T-helper 2 cell treated with Interferon-gamma antibody and Interleukin-4, amounts not matched to agents 100 ng/mL and 5 ng/mL, for 36 hours (primary cell): ENCODE data around the gene GADD45A. TPM values are rescaled to one million over a fixed set of nuclear protein-coding genes. Genes with fewer than 3 reads are reported as not detected.

ENCODE experiments used
- intact Hi-C: fragments of 100-400 bp; cut with micrococcal nuclease; formaldehyde crosslinking; loops from one replicate; pipeline ENCODE4 v1.15.1; 2023
- total RNA-seq: library from RNA; stranded (reverse); gene quantifications from 2 replicates; pipeline ENCODE4 v1.2.3, GENCODE V29; 2022

The GADD45A gene
- total RNA-seq, 1 donor from 2014 or later: 20.7 TPM

DNA sequence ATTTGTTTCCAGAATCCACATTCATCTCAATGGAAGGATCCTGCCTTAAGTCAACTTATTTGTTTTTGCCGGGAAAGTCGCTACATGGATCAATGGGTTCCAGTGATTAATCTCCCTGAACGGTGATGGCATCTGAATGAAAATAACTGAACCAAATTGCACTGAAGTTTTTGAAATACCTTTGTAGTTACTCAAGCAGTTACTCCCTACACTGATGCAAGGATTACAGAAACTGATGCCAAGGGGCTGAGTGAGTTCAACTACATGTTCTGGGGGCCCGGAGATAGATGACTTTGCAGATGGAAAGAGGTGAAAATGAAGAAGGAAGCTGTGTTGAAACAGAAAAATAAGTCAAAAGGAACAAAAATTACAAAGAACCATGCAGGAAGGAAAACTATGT is 2.6 kb downstream of the GADD45A start:
- intact Hi-C loops: loop anchor here (2.0 to 10.0 kb wide), 5 partner anchors 125 to 635 kb away; no protein-coding TSS in a partner anchor

DNA sequence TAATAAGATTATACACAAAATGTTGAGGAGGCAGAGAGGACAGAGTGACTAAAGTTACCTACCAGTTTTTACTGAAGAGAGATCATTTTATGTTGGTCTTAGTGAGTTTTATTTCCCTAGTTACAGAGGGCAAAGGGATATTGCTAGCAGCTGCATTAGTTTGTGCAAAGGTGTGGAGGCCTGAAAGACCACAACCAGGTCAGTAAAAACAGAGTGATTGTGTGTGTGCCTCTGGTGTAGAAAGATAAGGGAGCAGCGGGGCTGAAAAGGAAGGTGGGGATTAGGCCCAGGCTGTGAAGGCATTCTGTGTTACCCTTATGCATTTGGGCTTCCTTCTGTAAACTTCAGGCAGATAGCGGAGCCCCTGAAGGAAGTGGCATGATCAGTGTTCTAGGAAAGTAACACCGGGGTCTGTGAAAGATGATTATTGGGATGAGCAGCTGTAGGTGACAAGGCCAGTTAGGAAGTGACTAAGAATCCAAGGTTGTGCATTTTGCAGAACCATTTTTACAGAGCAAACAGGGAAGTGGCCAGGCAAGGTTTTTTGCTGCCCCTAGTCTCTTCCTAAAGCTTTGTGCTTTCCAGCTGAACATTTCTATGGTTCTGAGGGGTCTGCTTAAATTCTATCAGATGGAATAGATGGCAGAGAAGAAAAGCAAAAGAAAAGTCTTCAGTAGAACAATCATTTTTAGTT is 3.7 kb downstream of the GADD45A start:
- intact Hi-C loops: loop anchor here (5.0 to 10.0 kb wide), 3 partner anchors 126 to 354 kb away; no protein-coding TSS in a partner anchor

DNA sequence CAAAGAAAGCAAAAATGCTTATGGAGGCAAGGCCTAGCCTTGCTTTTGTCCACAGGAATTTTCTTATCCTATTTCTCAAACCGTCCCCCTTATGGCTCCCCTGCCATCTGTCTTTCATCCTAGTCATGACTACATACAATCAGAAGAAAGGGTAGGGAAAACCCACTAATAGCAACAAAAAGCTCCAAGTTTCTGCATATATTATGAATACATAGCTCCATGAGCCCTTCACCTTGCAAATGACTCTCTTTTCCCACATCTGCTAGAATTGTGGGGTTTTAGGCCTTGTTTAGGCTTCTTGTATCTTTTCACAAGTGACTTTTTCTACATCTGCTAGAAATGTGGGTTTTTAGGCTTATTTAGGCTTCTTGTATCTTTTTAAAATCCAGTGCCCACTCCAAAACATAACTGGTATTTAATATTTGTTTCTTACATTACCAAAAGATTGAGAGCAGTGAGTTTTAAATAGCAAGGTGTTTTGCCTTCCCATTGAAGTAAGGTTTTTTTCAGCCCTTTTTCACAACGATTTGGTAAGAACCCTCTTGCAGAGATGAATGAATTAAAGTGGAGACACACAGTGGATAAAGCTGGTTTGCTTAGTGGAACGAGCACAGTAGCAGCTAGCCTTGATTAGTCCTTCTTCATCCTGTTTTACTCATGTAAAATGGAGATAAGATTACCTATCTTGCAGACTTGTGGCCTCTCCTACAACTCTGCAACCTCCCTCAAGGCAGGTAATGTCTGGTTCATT is 4.4 kb downstream of the GADD45A start:
- intact Hi-C loops: loop anchor here (5.0 to 10.0 kb wide), 3 partner anchors 127 to 355 kb away; no protein-coding TSS in a partner anchor

DNA sequence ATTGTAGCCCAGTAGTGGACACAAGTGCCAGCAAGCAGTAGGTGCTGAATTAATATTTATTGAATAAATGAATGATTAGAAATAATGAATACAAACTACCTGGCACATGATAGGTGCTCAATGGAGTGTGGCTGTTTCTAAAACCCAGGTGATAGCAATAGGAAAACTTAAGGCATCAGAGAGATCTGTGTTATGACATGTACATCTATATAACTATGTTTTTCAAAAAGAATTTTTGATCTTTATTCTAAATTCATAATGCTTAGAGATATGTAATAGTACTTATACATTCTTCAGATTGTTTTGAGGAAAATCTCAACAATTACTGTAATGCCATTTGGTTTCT is 5.0 kb downstream of the GADD45A start:
- intact Hi-C loops: no loop called here

DNA sequence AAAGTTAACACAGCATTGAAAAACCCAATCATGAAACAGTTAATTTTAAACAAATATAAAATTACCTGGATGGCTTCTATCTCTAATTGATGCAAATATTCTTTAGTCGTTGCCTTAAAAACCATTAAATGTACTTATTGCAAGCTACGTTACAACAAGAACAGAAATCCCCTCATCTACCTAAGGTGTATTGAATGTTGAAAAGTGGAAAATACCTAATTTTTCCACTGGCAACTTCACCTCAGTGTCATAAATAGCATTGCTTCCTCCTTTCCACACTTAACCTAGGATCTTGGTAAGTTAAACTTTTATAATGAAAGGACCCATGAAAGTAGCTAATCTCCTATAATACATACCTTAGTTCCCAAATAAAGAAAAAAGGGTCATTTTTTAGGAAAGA is 5.4 kb downstream of the GADD45A start:
- intact Hi-C loops: no loop called here

DNA sequence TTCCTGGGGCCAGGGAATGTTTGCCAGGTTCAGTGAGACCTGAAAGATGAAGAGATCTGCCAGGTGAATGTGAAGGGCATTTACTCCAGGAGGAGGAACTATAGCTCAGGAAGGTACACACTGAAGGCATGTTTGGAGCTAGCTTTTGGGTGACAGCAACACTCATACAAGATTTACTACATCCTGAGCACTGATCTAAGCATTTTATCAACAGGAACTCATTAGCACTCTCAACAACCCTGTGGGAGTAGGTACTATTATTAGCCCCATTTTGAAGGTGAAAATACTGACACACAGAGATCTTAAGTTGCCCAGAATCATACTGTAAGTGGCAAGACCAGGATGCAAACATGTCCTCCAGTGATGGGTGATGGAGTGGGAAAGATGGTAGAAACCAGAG is 6.7 kb downstream of the GADD45A start:
- intact Hi-C loops: no loop called here

DNA sequence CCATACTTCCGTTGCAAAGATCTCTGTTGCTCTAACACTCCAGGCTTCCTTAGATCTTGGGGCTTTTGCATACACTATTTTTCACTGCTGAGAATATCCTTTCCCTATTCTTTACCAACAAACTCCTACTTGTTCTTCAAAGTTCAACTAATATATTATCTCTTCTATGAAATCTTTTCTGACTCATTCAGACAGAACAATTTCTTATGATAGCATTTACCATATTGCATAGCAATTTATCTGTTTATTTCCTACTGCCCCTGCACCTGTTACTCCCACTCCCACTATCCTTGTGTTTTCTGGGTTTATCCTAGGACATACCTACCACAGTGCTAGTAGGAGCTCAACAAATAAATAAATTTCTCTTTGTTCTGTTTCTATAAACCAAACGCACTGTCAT is 11.0 kb downstream of the GADD45A start:
- intact Hi-C loops: no loop called here

DNA sequence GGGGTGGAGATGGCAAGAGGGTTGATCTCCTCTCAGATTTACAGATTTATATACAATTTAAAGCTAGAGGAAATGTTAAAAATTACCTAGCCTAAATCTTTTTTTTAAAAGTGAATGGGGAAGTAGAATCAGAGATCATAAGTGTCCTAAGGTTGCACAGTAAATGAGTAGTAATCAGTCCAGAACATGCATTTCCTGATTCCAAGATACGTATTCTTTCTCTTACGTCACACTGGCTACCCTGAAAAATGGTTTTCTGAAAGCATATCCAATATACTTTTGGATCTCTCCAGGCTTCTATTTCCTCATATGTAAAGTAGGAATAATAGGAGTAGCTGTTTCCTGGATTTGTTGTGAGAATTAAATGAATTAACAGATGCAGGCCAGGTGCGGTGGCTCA is 11.7 kb downstream of the GADD45A start:
- intact Hi-C loops: no loop called here

DNA sequence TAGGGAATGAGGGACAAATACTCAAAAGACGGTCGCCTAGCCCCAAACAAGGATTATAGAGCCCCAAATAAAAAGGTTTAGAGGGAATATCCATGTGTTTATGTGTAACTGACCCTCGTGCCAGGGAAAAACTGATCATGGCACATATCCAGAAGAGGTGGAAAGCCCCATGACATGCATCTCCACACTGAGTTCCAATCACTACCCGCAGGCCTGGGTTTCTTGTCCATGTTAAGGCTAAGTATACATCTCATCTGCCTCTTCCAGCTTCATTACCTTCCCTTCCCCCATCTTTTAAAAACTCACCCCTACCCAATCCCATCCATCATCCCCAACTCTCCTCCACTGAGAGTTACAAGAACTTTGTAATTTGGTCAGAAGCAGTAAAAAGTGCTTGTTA is 15.2 kb downstream of the GADD45A start:
- intact Hi-C loops: no loop called here

DNA sequence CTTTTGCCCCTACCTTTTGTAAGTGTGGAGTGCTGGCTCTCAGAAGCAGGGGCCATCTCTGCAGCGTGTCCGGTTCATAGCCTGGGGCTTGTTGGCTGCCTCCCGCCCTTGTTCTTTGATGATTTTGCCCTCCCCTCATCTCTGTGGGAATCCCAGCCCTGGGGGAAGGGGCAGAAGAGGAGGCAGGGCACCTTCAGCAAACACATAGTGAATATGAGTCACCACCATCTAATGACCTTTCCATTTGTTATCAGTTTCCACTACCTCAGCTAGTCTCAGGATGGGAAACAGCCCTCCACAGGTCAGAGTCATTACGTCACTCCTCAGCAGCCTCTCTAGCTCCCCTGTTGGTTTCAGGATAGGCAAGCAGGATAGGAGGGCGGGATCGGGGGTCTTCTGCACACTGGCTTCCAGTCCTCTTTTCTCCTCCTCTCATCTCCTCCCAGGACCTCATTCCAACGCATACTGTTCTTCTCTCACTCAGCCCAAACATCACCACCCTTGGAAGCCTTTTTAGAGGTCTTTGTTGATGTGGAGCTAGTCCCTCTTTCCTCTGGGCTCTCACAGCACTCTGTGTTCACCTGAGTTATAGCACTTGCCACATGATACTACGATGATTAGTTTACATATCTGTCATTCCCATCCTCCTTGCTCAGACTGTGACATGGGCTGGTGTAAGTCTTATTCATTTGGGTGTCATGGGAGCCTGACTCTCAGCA is 15.8 kb downstream of the GADD45A start:
- intact Hi-C loops: no loop called here

DNA sequence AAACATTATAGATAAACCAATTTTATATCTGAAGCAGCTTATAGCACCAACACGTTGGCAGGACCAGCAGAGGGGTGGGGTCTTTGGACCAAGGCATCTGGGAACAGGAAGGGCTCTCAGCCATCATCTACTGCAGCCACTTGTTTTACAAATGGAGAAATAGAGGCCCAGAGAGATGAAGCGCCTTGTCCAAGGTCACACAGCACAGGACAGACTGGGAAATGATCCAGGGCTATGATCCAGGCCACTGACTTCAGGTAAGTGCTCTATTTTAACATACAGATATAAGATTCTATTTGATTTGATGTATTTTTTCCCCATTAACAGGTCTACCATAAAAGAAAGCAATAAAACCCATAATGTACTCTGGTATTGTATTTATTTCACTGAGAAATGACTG is 16.9 kb downstream of the GADD45A start:
- intact Hi-C loops: no loop called here

DNA sequence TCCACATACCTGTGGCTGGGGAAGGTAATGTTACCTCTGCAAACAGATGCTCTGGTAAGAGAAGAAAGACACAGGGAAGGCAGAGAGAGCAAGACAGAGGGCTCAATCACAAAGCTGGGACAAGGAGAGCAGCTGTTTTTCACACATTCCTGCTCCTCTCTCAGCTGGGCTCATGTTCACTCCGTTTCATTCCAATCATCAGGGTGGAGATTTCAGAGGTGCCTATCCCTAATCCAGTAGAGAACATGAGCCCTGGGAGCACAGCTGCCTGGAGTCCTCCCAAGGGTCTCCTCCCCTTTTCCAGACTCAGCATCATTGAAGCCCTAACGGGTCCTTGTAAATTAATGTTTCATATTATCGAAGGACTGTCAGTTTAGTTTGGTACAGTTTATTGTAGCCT is 19.4 kb downstream of the GADD45A start:
- intact Hi-C loops: no loop called here

DNA sequence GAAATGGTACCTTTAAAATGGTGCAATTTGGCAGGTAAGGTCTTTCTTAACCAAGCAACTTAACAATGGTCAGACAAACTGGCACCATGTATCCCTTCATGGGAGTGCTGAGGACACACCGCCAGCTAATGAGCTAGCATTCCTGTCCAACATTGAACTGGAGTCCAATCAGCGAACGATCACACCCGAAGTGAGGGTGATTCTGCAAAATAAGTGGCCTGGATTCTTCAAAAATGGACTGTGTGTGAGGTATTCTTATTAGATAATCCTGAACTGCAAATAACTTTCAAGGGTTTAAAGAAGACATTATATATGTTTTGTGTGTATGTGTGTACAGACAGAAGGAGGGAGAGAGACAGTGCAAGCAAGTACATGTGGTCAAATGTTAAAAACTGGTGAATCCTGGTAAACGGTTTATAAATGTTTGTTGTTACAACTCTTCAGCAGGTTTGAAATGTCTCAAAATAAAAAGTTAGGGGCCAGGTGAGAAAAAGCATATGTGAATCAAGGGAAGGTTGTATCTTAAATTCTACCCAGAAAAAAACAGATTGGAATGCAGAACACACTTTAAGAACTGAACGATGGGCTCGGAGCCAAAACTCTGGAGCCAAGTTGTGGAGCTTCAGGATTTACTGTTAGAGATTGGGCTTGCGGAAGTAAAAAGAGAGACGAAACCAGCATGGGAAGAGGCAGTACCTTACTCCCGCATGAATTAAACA is 20.9 kb downstream of the GADD45A start:
- intact Hi-C loops: no loop called here

DNA sequence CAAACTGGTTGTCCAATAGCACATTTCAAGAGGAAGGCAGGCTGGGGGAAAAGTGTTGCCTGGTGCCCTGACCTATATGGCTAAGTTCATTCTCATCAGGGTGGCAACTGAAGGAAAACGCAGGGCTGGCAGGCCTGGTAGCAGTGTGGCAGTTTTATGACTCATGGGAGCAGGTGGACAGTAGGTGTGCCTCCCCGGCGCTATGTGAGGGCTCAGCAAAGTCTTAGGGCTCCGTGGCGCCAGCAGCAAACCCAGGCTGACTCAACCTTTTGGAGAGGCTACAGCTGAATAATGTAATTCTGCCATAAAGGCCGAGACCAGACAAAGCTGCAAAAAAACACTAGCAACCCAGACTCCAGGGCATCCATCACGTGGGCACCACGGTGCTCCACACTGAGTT is 23.6 kb downstream of the GADD45A start:
- intact Hi-C loops: no loop called here

DNA sequence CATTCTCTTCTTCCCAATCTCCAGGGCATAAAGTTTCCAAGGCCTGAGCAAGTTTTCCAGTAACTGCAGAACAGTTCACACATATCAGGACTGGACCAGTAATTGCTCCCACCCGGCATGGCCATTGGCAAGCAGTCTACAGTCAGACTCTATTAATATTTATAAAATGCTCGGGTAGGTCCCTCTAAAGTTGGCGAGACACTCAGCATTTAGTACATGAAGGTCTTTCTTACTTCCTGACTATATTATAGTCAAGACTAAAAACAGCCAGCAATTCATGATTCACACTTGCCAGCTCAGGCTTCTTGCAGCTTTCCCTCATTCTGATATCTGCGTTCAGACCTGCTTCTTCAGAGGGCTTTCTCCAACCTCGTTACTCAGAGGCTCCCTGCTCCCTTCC is 25.4 kb downstream of the GADD45A start:
- intact Hi-C loops: no loop called here

DNA sequence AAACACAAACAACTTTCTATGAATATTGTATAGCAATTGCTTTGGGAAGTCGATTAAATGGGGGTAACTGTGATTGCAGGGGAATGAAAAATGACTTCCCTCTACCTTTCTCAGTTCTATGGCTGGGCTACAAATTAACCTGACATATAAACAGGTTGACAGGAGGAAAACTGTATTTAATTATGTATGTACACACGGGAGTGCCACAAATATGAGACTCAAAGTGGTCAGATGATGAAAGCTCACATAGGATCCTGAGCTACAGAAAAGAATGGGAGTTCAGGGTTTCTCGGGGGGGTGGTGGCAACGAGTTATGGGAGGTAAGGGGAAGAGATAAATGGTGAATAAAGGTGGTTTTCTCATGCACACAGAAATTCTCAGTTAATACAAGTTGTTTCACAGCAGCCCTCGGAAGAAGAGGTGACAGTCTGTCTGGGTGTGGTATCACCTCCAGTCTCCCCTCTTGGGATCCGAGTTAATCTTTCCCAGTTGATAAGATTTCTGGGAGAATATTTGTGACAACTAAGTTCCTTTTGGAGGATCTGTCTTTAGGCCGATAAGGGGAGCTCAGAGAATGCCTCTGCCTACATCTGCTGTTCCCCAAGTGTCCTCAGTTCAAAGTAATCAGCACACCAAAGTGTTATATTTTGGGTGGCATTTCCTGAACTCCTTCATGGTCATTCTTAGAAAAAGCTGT is 26.3 kb downstream of the GADD45A start:
- intact Hi-C loops: no loop called here

DNA sequence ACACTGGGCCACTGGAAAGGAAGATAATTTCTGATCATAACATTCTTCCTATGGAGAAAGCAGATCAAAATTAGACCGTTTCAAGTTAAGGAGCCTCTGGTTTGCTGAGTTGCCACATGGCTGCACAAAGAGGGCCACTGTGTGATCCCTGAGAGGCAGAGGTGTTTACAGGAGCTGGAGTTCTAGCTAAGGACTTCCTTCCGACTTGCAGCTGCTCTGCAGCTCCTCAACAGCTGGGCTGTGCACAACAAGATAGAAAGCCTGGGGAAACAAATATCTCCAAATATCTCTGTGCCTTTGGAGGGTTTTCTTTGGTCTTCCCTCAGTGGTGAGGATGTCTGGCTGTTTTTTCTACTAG is 26.8 kb downstream of the GADD45A start:
- intact Hi-C loops: no loop called here

DNA sequence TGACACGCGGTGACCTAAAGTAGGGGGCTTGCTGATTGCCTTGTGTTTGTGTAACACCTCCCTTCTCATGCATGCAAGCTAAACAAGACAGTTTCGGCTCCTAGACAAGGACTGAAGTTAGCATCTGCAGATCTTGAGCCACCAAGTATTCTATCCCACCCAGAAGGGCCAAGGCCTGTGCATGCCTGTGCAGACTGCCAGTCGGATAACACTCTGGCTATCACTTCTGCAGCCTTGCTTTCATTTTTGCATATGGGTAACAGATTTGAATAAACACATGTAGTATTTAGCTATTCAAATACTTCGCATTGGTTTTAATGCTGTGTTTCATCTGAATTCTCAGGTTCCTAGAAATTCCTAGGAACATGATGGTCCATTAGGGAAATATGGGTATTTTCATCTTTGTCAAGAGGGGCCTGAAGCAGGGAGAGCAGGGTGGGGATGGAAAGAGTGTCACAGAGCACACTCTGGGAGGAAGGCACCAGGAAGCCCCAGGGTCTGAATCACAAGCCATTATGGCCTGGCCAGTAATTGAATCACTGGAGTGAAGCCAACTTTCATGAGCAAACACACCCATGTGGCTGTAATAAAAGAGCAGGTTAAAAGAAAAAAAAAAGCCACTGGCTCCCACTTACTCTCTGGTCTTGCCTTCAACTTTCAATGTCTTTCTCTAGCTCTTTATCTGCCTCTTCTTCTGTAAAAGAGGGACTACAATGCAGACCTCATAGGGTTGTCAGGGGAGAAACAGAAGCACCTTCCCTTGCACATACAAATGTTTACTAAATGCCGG is 28.3 kb downstream of the GADD45A start:
- intact Hi-C loops: no loop called here

DNA sequence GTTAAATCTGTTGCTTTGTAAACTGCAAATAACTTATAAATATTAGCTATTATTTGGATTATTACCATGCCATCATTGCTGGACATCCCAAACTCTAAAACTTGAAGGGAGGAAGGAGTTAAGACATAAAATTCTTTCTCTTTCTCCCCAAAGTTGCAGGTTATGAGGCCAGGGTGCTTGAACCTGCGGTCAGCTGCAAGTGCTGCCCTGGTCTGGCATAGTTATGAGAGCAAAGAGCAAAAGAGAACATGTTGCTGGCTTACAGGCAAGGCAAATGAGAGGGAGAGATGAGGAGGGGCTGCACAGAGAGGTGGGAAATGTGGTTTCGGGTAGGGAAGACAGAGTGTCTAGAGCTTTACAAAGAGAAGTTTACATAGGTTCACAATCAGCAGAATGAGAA is 30.8 kb downstream of the GADD45A start:
- intact Hi-C loops: no loop called here

DNA sequence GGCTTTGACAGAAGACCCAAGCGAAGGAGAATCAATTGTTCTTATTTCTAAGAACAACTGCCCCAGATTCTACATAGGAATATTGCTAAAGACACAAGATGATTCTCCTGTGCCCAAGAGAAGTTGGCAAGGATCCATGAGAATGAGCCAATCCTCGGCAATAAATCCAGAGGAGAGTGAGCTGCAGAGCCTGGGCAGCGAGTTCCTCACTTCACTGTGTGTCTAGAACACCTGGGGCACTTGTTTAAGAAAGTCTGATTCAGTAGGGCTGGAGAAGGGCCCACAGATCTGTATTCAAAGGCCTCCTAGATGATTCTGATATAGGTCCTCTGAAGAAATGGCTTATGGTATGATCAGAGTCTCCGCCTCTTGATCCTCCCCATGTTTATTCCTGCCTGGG is 31.8 kb downstream of the GADD45A start:
- intact Hi-C loops: no loop called here
